Activated T-helper 1 cell treated with anti-CD3 and anti-CD28 coated beads, Interleukin-12 subunit alpha, Interleukin-12 subunit beta, Interleukin-2, Interleukin-4 antibody, amounts not matched to agents 30 ng/mL and 10 ng/mL and 1 ng/mL, durations not matched to agents 14 hours and 24 hours and 36 hours (primary cell): ENCODE results near the gene TAS2R40. TPM values are rescaled to one million over a fixed set of nuclear protein-coding genes. Genes with fewer than 3 reads are reported as not detected.
A peak's percentile ranks its signal among the peaks of the same experiment; 100 is the strongest.
"Not testable (repeated sequence)": the region's sequence is repeated elsewhere in the genome, so short reads cannot be mapped to it uniquely, and the experiment has no call there.

ENCODE experiments used
- DNase-seq: peaks from one replicate; pipeline ENCODE4 v3.0.0; 2021; ENCODE audit warnings: low spot score
- H3K27ac Mint-ChIP-seq: one replicate; pipeline ENCODE4 v1.8.0; 2021; ENCODE audit warnings: mild to moderate bottlenecking, mixed read lengths
- H3K27me3 Mint-ChIP-seq: one replicate; pipeline ENCODE4 v1.8.0; 2022; ENCODE audit warnings: mild to moderate bottlenecking, moderate library complexity, mixed read lengths; ENCODE audit not compliant: insufficient read depth
- H3K36me3 Mint-ChIP-seq: one replicate; pipeline ENCODE4 v1.8.0; 2021; ENCODE audit warnings: low read depth, mixed read lengths
- H3K4me1 Mint-ChIP-seq: one replicate; pipeline ENCODE4 v1.8.0; 2021; ENCODE audit warnings: low read depth, mixed read lengths
- H3K4me3 Mint-ChIP-seq: one replicate; pipeline ENCODE4 v1.8.0; 2021; ENCODE audit warnings: mild to moderate bottlenecking, moderate library complexity, mixed read lengths
- H3K9me3 Mint-ChIP-seq: one replicate; pipeline ENCODE4 v1.8.0; 2021; ENCODE audit warnings: mixed read lengths
- intact Hi-C: fragments of 100-400 bp; cut with micrococcal nuclease; formaldehyde crosslinking; loops from one replicate; pipeline ENCODE4 v1.15.1; 2024
- total RNA-seq: library from RNA; stranded (reverse); gene quantifications from 2 replicates; pipeline ENCODE4 v1.2.3, GENCODE V29; 2022

Gene TAS2R40
- total RNA-seq, 1 donor from 2014 or later: not detected

DNA sequence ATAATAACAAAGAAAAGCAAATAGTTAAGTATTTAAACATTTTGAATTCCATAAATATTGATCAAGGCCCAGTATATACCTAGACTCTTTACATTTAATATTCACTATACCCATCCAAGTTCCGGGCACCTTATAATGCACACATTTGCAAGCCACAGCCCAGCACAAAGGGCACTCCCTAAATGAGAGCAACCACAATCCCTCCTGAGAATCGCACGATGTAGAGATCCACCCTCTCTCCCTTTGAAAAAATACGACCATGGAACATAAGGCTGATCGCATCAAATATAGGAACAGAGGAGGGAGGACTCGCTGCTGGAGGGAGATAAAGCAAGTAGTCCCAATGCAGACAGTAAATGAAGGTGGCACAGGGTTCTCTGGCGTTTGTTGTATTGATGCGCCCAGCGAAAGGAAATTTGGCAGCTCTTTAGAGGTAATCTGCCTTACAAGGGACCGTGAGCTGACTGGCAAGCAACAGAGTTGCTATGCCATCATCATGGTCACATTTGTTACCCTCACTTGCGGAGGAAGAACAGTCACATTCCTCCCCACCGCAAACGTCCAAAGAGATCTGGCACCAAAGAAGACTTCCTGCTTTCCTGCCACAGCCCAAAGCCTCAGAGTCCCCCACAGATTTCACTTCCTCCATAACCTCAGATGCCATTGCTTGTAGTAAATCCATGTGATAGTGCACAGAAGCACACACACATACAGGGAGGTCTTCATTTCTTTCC, 16.1 kb upstream of the TAS2R40 start:
- Mint-ChIP-seq H3K36me3 (no peaks in the 10 kb centered on the region), H3K9me3 (no peaks in the 10 kb centered on the region), H3K4me1 (peaks cover 10% of the 10 kb centered on the region), H3K27me3 (peaks cover 5% of the 10 kb centered on the region), H3K4me3 (no peak overlapping the region), H3K27ac (peak overlapping the region; percentile 8)
- no peak for DNase-seq
- intact Hi-C loops: no loop called here

- no peak for DNase-seq
- Mint-ChIP-seq H3K9me3 (no peaks in the 10 kb centered on the region), H3K27me3 (no peaks in the 10 kb centered on the region), H3K4me1 (peaks cover 9% of the 10 kb centered on the region), H3K4me3 (no peak overlapping the region), H3K27ac (no peak overlapping the region), H3K36me3 (no peaks in the 10 kb centered on the region)
- intact Hi-C loops: loop anchor here (10.0 kb wide), 3 partner anchors 576 to 886 kb away; no protein-coding TSS in a partner anchor
These were observed 11.3 kb upstream of the TAS2R40 start for GRCh38 chr7:143210541-143210940.

GRCh38 chr7:143213478-143213877, 8.4 kb upstream of the TAS2R40 start:
- not testable (repeated sequence) for H3K36me3 Mint-ChIP-seq, H3K4me3 Mint-ChIP-seq, H3K27ac Mint-ChIP-seq, H3K4me1 Mint-ChIP-seq, H3K9me3 Mint-ChIP-seq, H3K27me3 Mint-ChIP-seq, DNase-seq
- intact Hi-C loops: loop anchor here (10.0 kb wide), 3 partner anchors 579 to 889 kb away; no protein-coding TSS in a partner anchor

GRCh38 chr7:143214789-143215679, 6.8 kb upstream of the TAS2R40 start:
- intact Hi-C loops: loop anchor here (1.0 to 10.0 kb wide), 9 partner anchors 207 to 890 kb away; no protein-coding TSS in a partner anchor
- Mint-ChIP-seq H3K4me1 (no peaks in the 10 kb centered on the region), H3K4me3 (no peak overlapping the region), H3K36me3 (no peaks in the 10 kb centered on the region), H3K9me3 (no peaks in the 10 kb centered on the region), H3K27ac (no peak overlapping the region), H3K27me3 (peaks cover 14% of the 10 kb centered on the region)
- DNase-seq: peak; percentile 57

DNA sequence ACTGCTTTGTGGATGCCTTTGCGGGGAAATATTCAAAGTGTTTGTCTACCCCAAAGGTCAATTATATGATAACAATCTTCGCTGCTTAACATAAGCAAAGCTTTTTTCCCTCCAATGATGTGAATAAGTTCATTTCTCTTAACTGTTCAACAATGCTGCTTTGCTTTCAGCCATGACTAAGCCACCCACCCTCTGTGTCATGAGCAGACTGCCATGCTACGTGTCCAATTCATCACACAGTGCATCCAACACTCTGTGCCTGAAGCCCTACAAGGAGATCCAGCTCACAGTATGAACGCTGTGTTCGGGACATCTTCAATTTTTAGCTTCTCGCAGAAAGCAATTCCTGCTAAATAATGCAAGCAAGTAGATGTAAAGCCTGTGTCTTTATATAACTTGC, 5.7 kb upstream of the TAS2R40 start:
- H3K9me3 Mint-ChIP-seq: no peaks in the 10 kb centered on the region
- intact Hi-C loops: loop anchor here (5.0 to 10.0 kb wide), 5 partner anchors 581 to 891 kb away; no protein-coding TSS in a partner anchor
- no peak for DNase-seq
- no peak overlapping the region for H3K27ac Mint-ChIP-seq
- no peaks in the 10 kb centered on the region for H3K4me1 Mint-ChIP-seq
- peaks cover 14% of the 10 kb centered on the region for H3K27me3 Mint-ChIP-seq
- H3K36me3 Mint-ChIP-seq: no peaks in the 10 kb centered on the region
- no peak overlapping the region for H3K4me3 Mint-ChIP-seq

GRCh38 chr7:143216686-143217085, 5.2 kb upstream of the TAS2R40 start:
- Mint-ChIP-seq H3K27me3 (peaks cover 19% of the 10 kb centered on the region), H3K36me3 (no peaks in the 10 kb centered on the region), H3K27ac (no peak overlapping the region), H3K4me1 (no peaks in the 10 kb centered on the region), H3K4me3 (no peak overlapping the region), H3K9me3 (no peaks in the 10 kb centered on the region)
- DNase-seq: no peak
- intact Hi-C loops: loop anchor here (5.0 to 10.0 kb wide), 5 partner anchors 582 to 892 kb away; no protein-coding TSS in a partner anchor

- DNase-seq: no peak
- intact Hi-C loops: loop anchor here (5.0 to 10.0 kb wide), 5 partner anchors 583 to 893 kb away; no protein-coding TSS in a partner anchor
- H3K27ac Mint-ChIP-seq: no peak overlapping the region
These were observed 4.0 kb upstream of the TAS2R40 start for GRCh38 chr7:143217806-143218205.

DNA sequence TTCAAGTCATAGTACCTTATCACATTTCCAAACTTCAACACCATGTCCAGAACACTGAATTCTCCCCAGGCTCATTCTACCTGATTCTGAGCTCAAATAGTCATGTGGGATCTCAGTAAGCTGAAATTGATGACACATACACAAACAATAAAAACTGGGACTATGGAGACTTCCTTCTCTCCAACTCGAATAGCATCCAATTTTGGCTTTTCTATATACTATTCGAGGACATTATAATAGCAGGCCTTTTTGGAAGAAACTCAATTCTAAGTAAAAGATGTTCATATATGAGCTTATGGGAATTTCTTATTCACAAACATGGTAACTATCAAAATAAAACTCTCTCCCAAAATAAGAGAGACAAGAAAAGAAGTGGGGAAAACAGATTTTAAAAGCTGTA, 551 bp upstream of the TAS2R40 start:
- Mint-ChIP-seq H3K36me3 (no peaks in the 10 kb centered on the region), H3K4me1 (no peaks in the 10 kb centered on the region), H3K27me3 (peaks cover 38% of the 10 kb centered on the region), H3K4me3 (no peak overlapping the region), H3K27ac (no peak overlapping the region), H3K9me3 (no peaks in the 10 kb centered on the region)
- DNase-seq: no peak
- intact Hi-C loops: no loop called here

More at GRCh38 chr7:143217806-143218205, 4.0 kb upstream of the TAS2R40 start:
- H3K4me3 Mint-ChIP-seq: no peak overlapping the region
- peaks cover 26% of the 10 kb centered on the region for H3K27me3 Mint-ChIP-seq
- H3K9me3 Mint-ChIP-seq: no peaks in the 10 kb centered on the region
- no peaks in the 10 kb centered on the region for H3K36me3 Mint-ChIP-seq
- no peaks in the 10 kb centered on the region for H3K4me1 Mint-ChIP-seq

- Mint-ChIP-seq H3K27ac (no peak overlapping the region), H3K27me3 (peaks cover 34% of the 10 kb centered on the region), H3K4me1 (no peaks in the 10 kb centered on the region), H3K9me3 (no peaks in the 10 kb centered on the region), H3K4me3 (no peak overlapping the region), H3K36me3 (no peaks in the 10 kb centered on the region)
- intact Hi-C loops: no loop called here
- DNase-seq: no peak
These were observed 945 bp downstream of the TAS2R40 start for GRCh38 chr7:143222782-143223181.

GRCh38 chr7:143223784-143224183, 1.9 kb downstream of the TAS2R40 start:
- no peaks in the 10 kb centered on the region for H3K4me1 Mint-ChIP-seq
- H3K27me3 Mint-ChIP-seq: peaks cover 30% of the 10 kb centered on the region
- H3K27ac Mint-ChIP-seq: no peak overlapping the region
- no peak overlapping the region for H3K4me3 Mint-ChIP-seq
- intact Hi-C loops: no loop called here
- no peaks in the 10 kb centered on the region for H3K36me3 Mint-ChIP-seq
- no peak for DNase-seq
- H3K9me3 Mint-ChIP-seq: no peaks in the 10 kb centered on the region

DNA sequence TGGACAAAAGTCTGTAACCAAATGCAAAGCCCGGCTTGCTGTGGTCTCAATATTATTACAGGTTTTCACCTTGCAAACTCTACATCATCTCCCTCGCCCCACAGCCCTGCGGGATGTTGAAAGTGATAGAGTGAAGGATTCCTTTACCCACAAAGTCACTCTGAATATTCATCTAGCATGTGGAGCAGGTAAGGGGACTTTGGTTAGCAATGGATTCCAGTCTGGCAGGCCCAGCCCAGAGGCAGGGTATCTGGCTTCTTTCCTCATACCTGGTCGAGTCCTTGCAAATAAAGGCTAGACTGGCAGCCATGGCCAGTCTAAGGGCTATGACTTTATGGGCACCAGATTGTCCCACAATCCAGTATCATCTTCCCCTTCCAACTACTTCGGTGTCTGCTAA, 3.2 kb downstream of the TAS2R40 start:
- Mint-ChIP-seq H3K4me3 (no peak overlapping the region), H3K27ac (no peak overlapping the region), H3K27me3 (peaks cover 26% of the 10 kb centered on the region), H3K36me3 (no peaks in the 10 kb centered on the region), H3K9me3 (no peaks in the 10 kb centered on the region), H3K4me1 (no peaks in the 10 kb centered on the region)
- intact Hi-C loops: no loop called here
- DNase-seq: no peak

- H3K27ac Mint-ChIP-seq: no peak overlapping the region
- no peak overlapping the region for H3K4me3 Mint-ChIP-seq
These were observed 6.0 kb downstream of the TAS2R40 start for GRCh38 chr7:143227806-143228205.

More at GRCh38 chr7:143227806-143228205, 6.0 kb downstream of the TAS2R40 start:
- Mint-ChIP-seq H3K9me3 (no peaks in the 10 kb centered on the region), H3K27me3 (peaks cover 18% of the 10 kb centered on the region), H3K4me1 (no peaks in the 10 kb centered on the region), H3K36me3 (no peaks in the 10 kb centered on the region)
- DNase-seq: no peak
- intact Hi-C loops: no loop called here
